Skeletal muscle satellite cell (primary cell): Measurements from ENCODE around the gene PER2.

Experiments
- H3K27me3 ChIP-seq: 2 replicates; pipeline ENCODE4 v1.7.0; 2013; ENCODE audit warnings: low read length; ENCODE audit not compliant: control insufficient read depth, insufficient read depth
- H3K36me3 ChIP-seq: 2 replicates; pipeline ENCODE4 v1.7.0; 2013; ENCODE audit warnings: mild to moderate bottlenecking, control low read depth, low read length; ENCODE audit not compliant: insufficient read depth
- H3K4me1 ChIP-seq: 2 replicates; pipeline ENCODE4 v1.7.0; 2013; ENCODE audit warnings: low read length; ENCODE audit not compliant: control insufficient read depth, insufficient read depth
- H3K4me2 ChIP-seq: 2 replicates; pipeline ENCODE4 v1.7.0; 2013; ENCODE audit warnings: mild to moderate bottlenecking, low read length
- H3K4me3 ChIP-seq: 2 replicates; pipeline ENCODE4 v1.7.0; 2013; ENCODE audit warnings: low read length
- H3K9ac ChIP-seq: 2 replicates; pipeline ENCODE4 v1.7.0; 2013; ENCODE audit warnings: mild to moderate bottlenecking, low read depth, low read length, moderate library complexity
- H3K9me3 ChIP-seq: replicated peaks from 2 replicates; pipeline ENCODE4 v1.7.0; 2013; ENCODE audit warnings: mild to moderate bottlenecking, control low read depth, low read length

The PER2 gene

DNA sequence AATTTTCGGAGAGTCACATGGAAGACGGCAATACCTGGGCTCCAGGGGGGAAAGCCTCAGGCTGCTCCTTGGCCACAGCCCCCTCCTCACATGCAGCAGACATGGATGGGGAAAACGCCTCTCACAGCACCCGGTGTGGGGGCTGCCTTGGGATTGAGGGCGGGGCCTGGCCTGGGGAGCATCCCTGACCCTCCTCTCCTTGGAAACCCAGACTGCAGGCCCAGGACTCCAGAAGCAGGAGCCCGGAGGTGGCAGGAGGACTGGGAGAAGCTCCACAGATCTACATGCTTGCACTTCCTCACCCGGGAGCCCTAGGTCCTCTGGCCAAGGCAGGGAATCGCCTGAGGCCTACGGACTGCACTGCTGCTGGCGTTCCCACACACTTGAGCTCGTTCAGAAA lies 36.4 kb downstream of the PER2 start:
- H3K4me2 ChIP-seq: no peak overlapping the region
- H3K36me3 ChIP-seq: peaks cover 2% of the 10 kb centered on the region
- H3K9ac ChIP-seq: no peak overlapping the region
- H3K4me1 ChIP-seq: no peaks in the 10 kb centered on the region
- no peaks in the 10 kb centered on the region for H3K27me3 ChIP-seq
- H3K4me3 ChIP-seq: no peak overlapping the region
- H3K9me3 ChIP-seq: no peaks in the 10 kb centered on the region

DNA sequence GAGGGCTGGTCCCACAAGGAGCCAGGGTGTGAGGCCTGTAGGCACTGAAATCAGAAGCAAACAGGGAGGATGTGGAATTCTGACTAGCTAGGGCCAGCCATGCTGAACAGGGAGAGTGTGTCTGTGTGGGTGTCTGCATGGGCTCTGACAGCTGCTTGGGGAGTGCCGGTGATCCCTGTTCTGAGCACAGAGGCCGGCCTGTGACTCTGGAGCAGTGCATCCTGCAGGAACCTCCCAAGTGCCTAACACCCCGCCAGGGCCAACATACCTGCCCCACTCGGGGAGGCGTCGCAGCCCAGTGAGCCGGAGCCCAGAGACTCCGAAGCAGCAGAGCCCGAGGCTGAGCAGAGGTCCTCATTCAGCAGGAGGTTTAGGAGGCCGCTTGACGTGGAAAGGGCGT lies 37.1 kb downstream of the PER2 start:
- H3K36me3 ChIP-seq: peaks cover 2% of the 10 kb centered on the region
- H3K9me3 ChIP-seq: no peaks in the 10 kb centered on the region
- H3K9ac ChIP-seq: no peak overlapping the region
- H3K27me3 ChIP-seq: no peaks in the 10 kb centered on the region
- H3K4me1 ChIP-seq: no peaks in the 10 kb centered on the region
- no peak overlapping the region for H3K4me2 ChIP-seq
- H3K4me3 ChIP-seq: no peak overlapping the region

DNA sequence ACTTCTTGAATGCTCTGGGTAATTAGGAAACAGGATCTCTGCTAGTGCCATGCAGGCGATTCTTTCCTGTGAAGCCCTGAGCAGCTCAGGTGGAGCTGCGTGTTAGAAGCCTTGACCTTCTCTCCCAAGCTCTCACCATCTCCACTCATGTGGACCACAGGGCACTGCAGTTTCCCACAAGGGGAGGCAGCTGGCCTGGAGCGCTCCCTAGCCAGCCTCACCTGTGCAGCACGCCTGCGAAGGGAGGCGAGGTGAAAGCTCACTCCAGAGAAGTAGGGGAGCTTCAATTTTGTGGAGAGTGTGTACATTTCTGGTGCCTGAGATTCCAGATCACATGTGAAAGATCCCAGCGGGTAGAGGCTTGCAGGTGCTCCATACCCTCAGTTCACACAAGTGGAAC lies 37.5 kb downstream of the PER2 start:
- Histone ChIP-seq H3K4me2 (no peak overlapping the region), H3K9me3 (no peaks in the 10 kb centered on the region), H3K27me3 (no peaks in the 10 kb centered on the region), H3K4me3 (no peak overlapping the region), H3K36me3 (peaks cover 2% of the 10 kb centered on the region), H3K4me1 (no peaks in the 10 kb centered on the region), H3K9ac (no peak overlapping the region)

DNA sequence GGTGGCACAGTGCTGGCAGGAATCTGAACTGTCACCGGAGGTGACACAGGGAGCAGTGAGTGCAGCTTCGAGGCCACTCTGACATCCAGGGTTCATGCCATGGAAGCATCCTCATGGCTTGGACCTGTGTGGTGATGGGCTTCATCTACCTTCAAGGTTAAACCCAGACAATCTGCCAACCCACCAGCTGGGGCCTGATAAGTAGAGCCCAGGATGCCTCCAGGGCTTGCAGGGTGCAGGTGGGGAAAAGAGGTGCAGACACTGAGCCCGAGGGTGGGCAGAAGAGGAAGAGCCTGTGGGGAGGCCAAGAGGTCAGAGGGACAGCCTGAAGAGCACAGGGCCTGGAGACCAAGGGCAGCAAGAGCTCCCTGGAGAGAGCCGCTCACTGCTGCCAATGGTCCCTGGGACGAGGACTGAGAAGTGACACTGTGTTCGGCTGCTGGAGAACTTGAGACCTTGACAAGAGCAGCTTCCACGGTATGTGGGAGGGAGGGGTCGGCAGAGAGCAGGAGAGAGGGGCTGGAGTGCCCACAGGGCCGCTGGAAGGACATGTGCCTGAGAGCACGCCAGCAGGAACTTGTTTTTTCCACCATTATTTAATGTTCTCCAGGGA lies 40.5 kb downstream of the PER2 start:
- Histone ChIP-seq H3K4me2 (no peak overlapping the region), H3K4me3 (no peak overlapping the region), H3K9me3 (no peaks in the 10 kb centered on the region), H3K9ac (no peak overlapping the region), H3K4me1 (no peaks in the 10 kb centered on the region), H3K36me3 (peaks cover 2% of the 10 kb centered on the region), H3K27me3 (no peaks in the 10 kb centered on the region)

DNA sequence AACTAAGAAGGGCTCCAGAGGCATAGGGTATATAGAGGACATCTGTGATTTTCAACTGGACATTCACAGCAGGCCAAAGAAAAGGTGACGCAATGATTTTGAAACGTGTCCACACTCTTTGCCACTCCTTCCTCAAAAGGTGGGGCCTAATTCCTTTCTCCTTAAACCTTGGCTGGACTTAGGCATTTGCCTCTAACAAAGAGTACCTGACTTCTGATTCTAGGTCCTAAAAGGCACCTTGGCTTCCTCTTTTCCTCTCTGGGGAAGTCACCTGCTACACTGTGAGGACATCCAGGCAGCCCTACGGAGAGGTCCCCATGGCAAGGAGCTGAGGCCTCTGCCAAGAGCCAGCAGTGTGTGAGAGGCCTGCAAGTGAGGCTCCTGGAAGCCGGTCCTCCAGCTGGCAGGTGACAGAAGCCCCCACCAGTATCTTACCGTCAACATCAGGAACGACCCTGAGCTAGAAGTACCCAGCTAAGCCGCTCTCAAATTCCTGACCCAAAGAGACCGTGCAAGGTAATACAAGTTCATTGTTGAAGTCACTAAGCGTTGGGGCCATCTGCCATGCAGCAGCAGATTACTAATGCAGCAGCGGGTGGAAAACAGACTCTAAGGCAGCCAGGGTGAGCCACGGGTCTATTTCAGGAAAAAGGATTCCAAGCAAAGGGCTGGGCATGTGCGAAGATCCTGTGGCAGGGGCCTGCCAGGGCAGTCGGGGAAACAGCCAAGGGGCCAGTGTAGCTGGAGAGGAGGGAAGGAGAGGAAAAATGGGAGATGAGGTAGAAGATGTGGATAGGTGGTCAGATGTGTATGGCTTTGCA lies 41.2 kb downstream of the PER2 start:
- Histone ChIP-seq H3K27me3 (no peaks in the 10 kb centered on the region), H3K9me3 (no peaks in the 10 kb centered on the region), H3K4me1 (peaks cover 4% of the 10 kb centered on the region), H3K4me3 (no peak overlapping the region), H3K36me3 (peaks cover 2% of the 10 kb centered on the region), H3K9ac (no peak overlapping the region), H3K4me2 (no peak overlapping the region)

DNA sequence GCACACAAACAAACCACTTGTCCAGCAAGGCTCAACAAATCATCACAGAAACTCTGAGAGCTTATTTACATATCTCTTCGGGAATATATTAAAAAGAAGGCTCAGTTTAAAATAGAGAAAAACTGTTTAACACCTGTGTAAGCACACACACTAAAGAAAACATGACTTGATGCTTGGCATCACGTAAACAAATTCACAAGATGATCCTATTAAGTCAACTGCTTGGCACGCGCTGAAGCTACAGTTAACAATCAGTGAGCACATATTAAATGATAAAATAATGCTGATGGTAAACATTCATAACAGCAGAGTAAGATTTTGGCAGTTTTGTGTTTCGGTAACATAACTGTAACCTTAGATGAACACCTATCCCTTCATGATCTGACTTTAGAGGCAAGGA lies 44.3 kb downstream of the PER2 start:
- Histone ChIP-seq H3K4me2 (no peak overlapping the region), H3K4me3 (no peak overlapping the region), H3K36me3 (no peaks in the 10 kb centered on the region), H3K27me3 (no peaks in the 10 kb centered on the region), H3K4me1 (peaks cover 13% of the 10 kb centered on the region), H3K9me3 (no peaks in the 10 kb centered on the region), H3K9ac (no peak overlapping the region)

DNA sequence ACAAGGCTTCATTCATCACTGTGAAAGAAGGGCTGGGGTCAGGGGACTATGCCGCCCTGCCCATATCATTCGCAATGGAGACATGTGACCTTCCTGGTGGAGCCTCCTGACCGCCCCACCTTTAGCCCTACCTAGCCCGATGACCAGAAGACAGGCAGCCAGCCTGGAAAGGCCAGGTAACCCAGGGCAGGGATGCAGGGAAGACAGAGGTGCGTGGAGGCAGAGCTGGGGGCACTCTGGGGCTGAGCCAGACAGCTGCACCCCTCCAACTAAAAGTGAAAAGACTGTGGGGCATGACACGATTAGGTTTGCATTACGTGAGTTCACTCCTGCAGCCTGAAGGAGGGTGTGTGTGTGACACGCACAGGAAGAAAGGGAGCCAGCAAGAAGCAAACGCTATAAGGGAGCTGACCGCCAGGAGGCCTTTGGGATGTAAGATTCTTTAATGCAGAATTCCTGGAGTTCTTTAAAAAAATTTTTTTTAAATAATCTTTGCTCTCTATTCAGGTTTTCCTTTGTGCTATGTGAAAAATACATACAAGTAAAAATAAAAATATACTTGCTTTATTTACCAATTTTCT lies 44.8 kb downstream of the PER2 start:
- H3K9ac ChIP-seq: no peak overlapping the region
- no peaks in the 10 kb centered on the region for H3K36me3 ChIP-seq
- no peaks in the 10 kb centered on the region for H3K9me3 ChIP-seq
- peaks cover 16% of the 10 kb centered on the region for H3K4me1 ChIP-seq
- no peak overlapping the region for H3K4me3 ChIP-seq
- no peak overlapping the region for H3K4me2 ChIP-seq
- peaks cover 3% of the 10 kb centered on the region for H3K27me3 ChIP-seq

DNA sequence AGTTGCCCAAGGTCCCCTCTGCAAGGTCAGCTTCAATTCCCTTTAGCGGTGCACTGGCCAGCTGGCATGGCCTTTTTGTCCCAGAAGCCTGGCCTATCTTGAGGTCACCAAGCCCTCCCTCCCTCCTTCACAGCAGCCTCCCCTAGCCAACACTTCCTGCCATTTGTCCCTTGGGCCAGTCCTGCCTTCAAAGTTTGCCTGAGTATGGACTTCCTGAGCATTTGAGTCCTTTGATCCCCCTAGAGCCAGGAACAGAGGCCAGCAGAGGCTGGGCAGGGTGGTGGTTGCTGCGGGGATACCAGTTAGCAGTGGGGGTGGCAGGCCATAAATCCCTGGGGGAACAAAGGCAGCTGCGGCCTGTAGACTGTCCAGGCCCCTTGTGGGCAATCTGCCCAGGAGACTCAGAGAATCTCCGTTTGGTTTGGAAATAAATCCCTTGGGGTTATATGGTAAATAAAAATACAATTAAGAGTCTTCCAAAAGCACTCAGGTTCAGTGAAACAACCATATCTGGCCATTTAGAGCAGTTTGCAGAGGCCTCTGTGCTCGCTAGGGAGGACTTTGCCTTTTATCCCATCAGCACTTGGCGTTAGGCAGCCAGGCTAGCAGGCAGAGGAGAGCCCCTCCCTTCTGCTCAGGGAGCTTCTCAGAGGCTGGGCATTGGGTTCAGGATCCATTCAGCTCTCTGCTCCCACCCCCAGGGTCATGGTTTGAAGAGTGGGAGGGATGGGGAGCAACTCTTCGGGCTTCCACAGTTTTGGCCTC lies 45.5 kb downstream of the PER2 start:
- Histone ChIP-seq H3K9ac (no peak overlapping the region), H3K27me3 (peaks cover 4% of the 10 kb centered on the region), H3K9me3 (no peaks in the 10 kb centered on the region)

DNA sequence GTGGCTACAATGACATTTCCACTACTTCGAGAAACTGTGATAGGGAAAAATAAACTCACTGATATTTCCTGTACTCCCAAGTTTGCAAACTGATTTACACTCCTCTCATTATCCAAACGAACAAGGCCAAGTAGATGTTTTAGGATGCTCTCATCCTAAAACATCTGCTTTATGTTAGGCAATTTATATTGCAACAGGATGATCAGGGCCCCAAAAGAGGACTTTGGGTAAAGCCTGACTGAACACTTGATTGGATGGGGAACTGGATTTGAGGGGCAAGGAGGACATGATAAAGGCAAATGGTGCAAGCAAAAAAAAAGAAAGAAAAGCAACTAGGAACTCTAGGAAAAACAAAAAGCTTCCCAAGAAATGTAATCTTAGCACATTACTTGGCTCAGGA lies 46.4 kb downstream of the PER2 start:
- H3K4me3 ChIP-seq: no peak overlapping the region
- H3K9ac ChIP-seq: no peak overlapping the region
- peaks cover 7% of the 10 kb centered on the region for H3K27me3 ChIP-seq
- H3K36me3 ChIP-seq: no peaks in the 10 kb centered on the region
- H3K4me1 ChIP-seq: peaks cover 16% of the 10 kb centered on the region
- H3K4me2 ChIP-seq: no peak overlapping the region
- no peaks in the 10 kb centered on the region for H3K9me3 ChIP-seq

More for the DNA sequence above, 45.5 kb downstream of the PER2 start:
- Histone ChIP-seq H3K36me3 (no peaks in the 10 kb centered on the region), H3K4me1 (peaks cover 16% of the 10 kb centered on the region), H3K4me2 (no peak overlapping the region), H3K4me3 (no peak overlapping the region)

DNA sequence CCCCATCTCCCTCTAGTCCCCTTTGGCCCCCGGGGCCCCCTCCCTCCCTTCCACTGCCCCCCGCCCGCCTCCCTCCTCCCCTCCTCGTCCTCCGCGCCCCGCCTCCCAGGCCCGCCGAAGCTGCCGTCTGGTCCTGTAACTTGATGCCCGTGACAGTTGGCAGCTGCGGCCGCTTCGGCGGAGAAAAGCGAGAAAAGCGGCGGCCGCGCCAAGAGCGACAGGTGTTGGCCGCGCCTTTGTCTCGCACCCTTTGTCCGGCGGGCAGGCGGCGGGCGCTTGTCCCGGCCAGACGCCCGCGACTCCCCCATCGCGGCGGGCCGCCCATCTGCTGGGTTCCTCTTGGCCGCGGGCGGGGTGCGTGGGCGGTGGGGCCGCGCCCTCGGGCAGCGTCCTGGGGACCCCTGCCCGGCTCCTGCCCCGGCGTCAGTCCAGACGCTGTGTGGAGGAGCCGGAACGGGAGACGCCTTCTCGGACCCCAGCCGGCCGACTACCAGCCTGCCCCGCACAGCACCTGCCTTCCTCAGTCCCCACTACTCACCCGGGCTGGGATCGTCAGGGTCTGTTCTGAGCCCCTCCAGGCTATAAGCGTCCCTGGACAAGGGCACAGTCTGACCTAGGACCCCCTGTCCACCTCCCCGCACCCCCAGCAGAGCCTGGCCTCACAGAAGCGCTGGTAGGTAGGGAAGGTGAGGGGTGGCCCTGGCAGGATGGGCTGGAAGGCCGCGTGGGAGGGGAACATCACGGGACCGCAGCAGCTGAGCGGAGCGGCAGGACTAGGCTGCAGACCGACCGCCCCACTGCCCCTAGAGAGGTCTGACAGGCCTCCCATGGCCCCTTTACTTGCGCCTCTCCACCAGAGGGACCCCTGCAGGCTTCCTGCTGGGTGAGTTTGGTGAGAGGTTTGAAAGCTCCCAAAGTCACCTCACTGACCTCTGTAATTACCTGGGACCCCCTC lies 47.4 kb downstream of the PER2 start:
- Histone ChIP-seq H3K4me3 (no peak overlapping the region), H3K36me3 (no peaks in the 10 kb centered on the region), H3K4me1 (peaks cover 16% of the 10 kb centered on the region), H3K9me3 (no peaks in the 10 kb centered on the region), H3K4me2 (peak overlapping the region; percentile 25), H3K27me3 (peaks cover 15% of the 10 kb centered on the region), H3K9ac (no peak overlapping the region)
